MM.1S (cell line): ENCODE data around the gene ZNF44.

Experiments used
- DNase-seq: peaks from one replicate; pipeline ENCODE4 v3.0.0-alpha.2; 2015
- H2AFZ ChIP-seq: fragments of 300-600 bp; sonication (generic); 2 replicates; pipeline ENCODE4 v1.6.0; 2016; ENCODE audit warnings: antibody characterized with exemption, low read length
- H3F3A ChIP-seq: fragments of 300-600 bp; sonication (generic); 2 replicates; pipeline ENCODE4 v1.6.1; 2016; ENCODE audit warnings: mild to moderate bottlenecking, antibody characterized with exemption, low read length, moderate library complexity, mixed read lengths; ENCODE audit not compliant: insufficient read depth
- H3K27ac ChIP-seq: fragments of 300-600 bp; sonication (generic); 2 replicates; pipeline ENCODE4 v1.5.1; 2016; ENCODE audit warnings: mild to moderate bottlenecking, low read length
- H3K27me3 ChIP-seq: fragments of 300-600 bp; sonication (generic); replicated peaks from 2 replicates; pipeline ENCODE4 v1.6.0; 2016; ENCODE audit warnings: low read length; ENCODE audit not compliant: insufficient read depth
- H3K36me3 ChIP-seq: fragments of 300-600 bp; sonication (generic); replicated peaks from 2 replicates; pipeline ENCODE4 v1.6.1; 2016; ENCODE audit warnings: mild to moderate bottlenecking, low read length, mixed read lengths; ENCODE audit not compliant: insufficient read depth
- H3K4me1 ChIP-seq: fragments of 300-600 bp; sonication (generic); 2 replicates; pipeline ENCODE4 v1.6.1; 2016; ENCODE audit warnings: low read length, mixed read lengths
- H3K4me2 ChIP-seq: fragments of 300-600 bp; sonication (generic); 2 replicates; pipeline ENCODE4 v1.6.0; 2016; ENCODE audit warnings: low read depth, low read length
- H3K4me3 ChIP-seq: fragments of 300-600 bp; sonication (generic); 2 replicates; pipeline ENCODE4 v1.5.1; 2016; ENCODE audit warnings: low read length, mixed read lengths
- H3K79me2 ChIP-seq: fragments of 300-600 bp; sonication (generic); 2 replicates; pipeline ENCODE4 v1.6.1; 2016; ENCODE audit warnings: mixed run types, low read length, mixed read lengths
- H3K9ac ChIP-seq: fragments of 300-600 bp; sonication (generic); 2 replicates; pipeline ENCODE4 v1.6.1; 2016; ENCODE audit warnings: low read length, mixed read lengths
- H3K9me2 ChIP-seq: fragments of 300-600 bp; sonication (generic); replicated peaks from 2 replicates; pipeline ENCODE4 v1.6.1; 2016; ENCODE audit warnings: mild to moderate bottlenecking, low read length, mixed read lengths; ENCODE audit not compliant: insufficient read depth
- H3K9me3 ChIP-seq: fragments of 300-600 bp; sonication (generic); replicated peaks from 2 replicates; pipeline ENCODE4 v1.6.1; 2016; ENCODE audit warnings: mild to moderate bottlenecking, low read length, mixed read lengths; ENCODE audit not compliant: insufficient read depth
- H4K20me1 ChIP-seq: fragments of 300-600 bp; sonication (generic); 2 replicates; pipeline ENCODE4 v1.6.1; 2016; ENCODE audit warnings: mild to moderate bottlenecking, low read length, moderate library complexity, mixed read lengths; ENCODE audit not compliant: insufficient read depth
- CTCF ChIP-seq: fragments of 300-600 bp; sonication (generic); IDR thresholded peaks from 2 replicates; pipeline ENCODE4 v1.5.1; 2016; ENCODE audit warnings: antibody characterized with exemption, low read length, mixed read lengths
- EZH2 ChIP-seq: fragments of 300-600 bp; sonication (generic); optimal IDR thresholded peaks from 2 replicates; pipeline ENCODE3; 2017; ENCODE audit warnings: low read depth, mild to moderate bottlenecking, antibody characterized with exemption, low read length, mixed read lengths
- EZH2phosphoT487 ChIP-seq: fragments of 300-600 bp; sonication (generic); IDR thresholded peaks from 2 replicates; pipeline ENCODE4 v1.6.1; 2018; ENCODE audit warnings: antibody characterized with exemption, low read length

The ZNF44 gene

GRCh38 chr19:12289790-12290065, 5.0 kb downstream of the ZNF44 start:
- H3K4me3 ChIP-seq = no peak overlapping the region

GRCh38 chr19:12287958-12288500, 6.7 kb downstream of the ZNF44 start:
- no peaks in the 10 kb centered on the region for H3K27me3 ChIP-seq
- no peaks in the 10 kb centered on the region for H3K9me2 ChIP-seq
- TF ChIP-seq EZH2phosphoT487 (no peak), CTCF (no peak), EZH2 (no peak)
- no peak overlapping the region for H3K4me2 ChIP-seq
- DNase-seq = no peak
- no peak overlapping the region for H3K4me3 ChIP-seq
- H3K9ac ChIP-seq = no peak overlapping the region
- peaks cover 44% of the 10 kb centered on the region for H3K79me2 ChIP-seq
- H2AFZ ChIP-seq = no peak overlapping the region
- no peaks in the 10 kb centered on the region for H3K36me3 ChIP-seq
- peaks cover under 1% of the 10 kb centered on the region; the same call in 1 of the 2 replicates for H3K4me1 ChIP-seq
- H4K20me1 ChIP-seq = no peaks in the 10 kb centered on the region
- no peaks in the 10 kb centered on the region for H3F3A ChIP-seq
- H3K9me3 ChIP-seq = no peaks in the 10 kb centered on the region
- H3K27ac ChIP-seq = no peak overlapping the region

More at GRCh38 chr19:12289790-12290065, 5.0 kb downstream of the ZNF44 start:
- peaks cover 3% of the 10 kb centered on the region; the same call in 1 of the 2 replicates for H3F3A ChIP-seq
- H3K27me3 ChIP-seq = no peaks in the 10 kb centered on the region
- H4K20me1 ChIP-seq = no peaks in the 10 kb centered on the region
- H3K4me1 ChIP-seq = peaks cover 5% of the 10 kb centered on the region; the same call in 1 of the 2 replicates
- no peaks in the 10 kb centered on the region for H3K9me2 ChIP-seq
- H3K4me2 ChIP-seq = no peak overlapping the region
- TF ChIP-seq EZH2 = no peak
- no peak for TF ChIP-seq CTCF
- no peak for TF ChIP-seq EZH2phosphoT487
- peaks cover 54% of the 10 kb centered on the region for H3K79me2 ChIP-seq
- no peak overlapping the region for H3K9ac ChIP-seq
- H3K27ac ChIP-seq = no peak overlapping the region
- DNase-seq = no peak
- no peaks in the 10 kb centered on the region for H3K36me3 ChIP-seq
- no peaks in the 10 kb centered on the region for H3K9me3 ChIP-seq
- H2AFZ ChIP-seq = no peak overlapping the region

GRCh38 chr19:12284631-12285030, 10.1 kb downstream of the ZNF44 start:
- H3K9me3 ChIP-seq = no peaks in the 10 kb centered on the region
- no peak overlapping the region for H3K27ac ChIP-seq
- H3K36me3 ChIP-seq = no peaks in the 10 kb centered on the region
- no peaks in the 10 kb centered on the region for H3K27me3 ChIP-seq
- H3K9ac ChIP-seq = no peak overlapping the region
- H3K4me3 ChIP-seq = no peak overlapping the region
- H4K20me1 ChIP-seq = no peaks in the 10 kb centered on the region
- peaks cover 36% of the 10 kb centered on the region for H3K79me2 ChIP-seq
- no peak overlapping the region for H2AFZ ChIP-seq
- no peaks in the 10 kb centered on the region for H3K9me2 ChIP-seq
- H3F3A ChIP-seq = no peaks in the 10 kb centered on the region
- no peaks in the 10 kb centered on the region for H3K4me1 ChIP-seq
- no peak overlapping the region for H3K4me2 ChIP-seq
- TF ChIP-seq CTCF = no peak
- TF ChIP-seq EZH2 = no peak
- no peak for TF ChIP-seq EZH2phosphoT487
- no peak for DNase-seq
